ENCODE results near the gene TPGS1. TPM values are rescaled to one million over a fixed set of nuclear protein-coding genes. Genes with fewer than 3 reads are reported as not detected.
"Not testable (repeated sequence)": the region's sequence is repeated elsewhere in the genome, so short reads cannot be mapped to it uniquely, and the experiment has no call there.

Gene TPGS1
- total and polyA plus RNA-seq, 12 donors = 7.1 to 22.2 (median 10.2) TPM

DNA sequence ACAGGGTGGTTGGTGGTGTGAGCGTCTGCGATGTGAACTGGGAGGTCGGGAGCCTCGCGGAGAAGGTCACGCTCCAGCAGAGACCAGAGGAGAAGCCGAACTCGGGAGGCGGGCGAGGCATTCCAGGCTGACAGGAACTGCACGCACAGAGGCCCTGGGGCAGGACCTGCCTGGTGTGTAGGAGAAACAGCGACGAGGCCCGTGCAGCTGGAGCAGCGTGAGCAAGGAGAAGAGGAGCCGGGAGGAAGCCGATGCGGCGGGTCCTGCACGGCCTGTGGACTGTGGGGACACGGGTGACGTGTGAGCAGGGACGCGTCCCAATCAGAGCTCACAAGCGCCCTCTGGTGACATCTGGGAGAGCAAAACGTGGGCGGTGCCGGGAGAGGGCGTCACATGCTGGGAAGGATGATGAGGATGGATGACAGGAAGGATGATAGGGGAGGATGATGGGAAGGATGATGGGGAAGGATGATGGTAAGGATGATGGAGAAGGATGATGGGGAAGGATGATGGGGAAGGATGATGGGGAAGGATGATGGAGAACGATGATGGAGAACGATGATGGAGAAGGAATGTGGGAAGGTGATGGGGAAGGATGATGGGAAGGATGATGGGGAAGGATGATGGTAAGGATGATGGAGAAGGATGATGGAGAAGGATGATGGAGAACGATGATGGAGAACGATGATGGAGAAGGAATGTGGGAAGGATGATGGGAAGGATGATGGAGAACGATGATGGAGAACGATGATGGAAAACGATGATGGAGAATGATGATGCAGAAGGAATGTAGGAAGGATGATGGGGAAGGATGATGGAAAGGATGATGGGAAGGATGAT lies 27.1 kb upstream of the TPGS1 start:
- WGBS, 2 donors = 20 to 23% methylated on average over 36 of the region's 36 CpGs
- intact Hi-C loops (cut with DNase I) = loop anchor here in 6 of 10 donors (1.0 to 10.0 kb wide), 4 partner anchors 95 to 98 kb away; no protein-coding TSS in a partner anchor
- peak overlapping the region in 7 of 10 donors; percentile 4 to 49 (median 40) for H3K4me3 ChIP-seq

DNA sequence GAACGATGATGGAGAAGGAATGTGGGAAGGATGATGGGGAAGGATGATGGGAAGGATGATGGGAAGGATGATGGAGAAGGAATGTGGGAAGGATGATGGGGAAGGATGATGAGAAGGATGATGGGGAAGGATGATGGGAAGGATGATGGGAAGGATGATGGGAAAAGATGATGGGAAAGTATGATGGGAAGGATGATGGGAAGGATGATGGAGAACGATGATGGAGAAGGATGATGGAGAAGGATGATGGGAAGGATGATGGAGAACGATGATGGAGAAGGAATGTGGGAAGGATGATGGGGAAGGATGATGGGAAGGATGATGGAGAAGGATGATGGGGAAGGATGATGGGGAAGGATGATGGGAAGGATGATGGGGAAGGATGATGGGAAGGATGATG lies 26.2 kb upstream of the TPGS1 start:
- H3K9me3 ChIP-seq, H3K4me3 ChIP-seq, H3K27ac ChIP-seq, DNase-seq, H3K36me3 ChIP-seq, ATAC-seq: not testable (repeated sequence)
- intact Hi-C loops (cut with DNase I) = loop anchor here in 5 of 10 donors (2.0 to 10.0 kb wide), 3 partner anchors 96 to 99 kb away; no protein-coding TSS in a partner anchor
- WGBS, 2 donors = 97 to 100% methylated on average over 3 of the region's 3 CpGs
- peaks cover 0 to 30% (median 18%) of the 10 kb centered on the region in 7 donors for H3K27me3 ChIP-seq
- H3K4me1 ChIP-seq = peaks cover 0 to 11% (median 6%) of the 10 kb centered on the region in 9 donors

More for the DNA sequence above, 27.1 kb upstream of the TPGS1 start:
- peaks cover 0 to 21% (median 11%) of the 10 kb centered on the region in 7 donors for H3K27me3 ChIP-seq
- peaks cover 0 to 9% (median 4%) of the 10 kb centered on the region in 9 donors for H3K4me1 ChIP-seq
- TF ChIP-seq, protein P1, sequence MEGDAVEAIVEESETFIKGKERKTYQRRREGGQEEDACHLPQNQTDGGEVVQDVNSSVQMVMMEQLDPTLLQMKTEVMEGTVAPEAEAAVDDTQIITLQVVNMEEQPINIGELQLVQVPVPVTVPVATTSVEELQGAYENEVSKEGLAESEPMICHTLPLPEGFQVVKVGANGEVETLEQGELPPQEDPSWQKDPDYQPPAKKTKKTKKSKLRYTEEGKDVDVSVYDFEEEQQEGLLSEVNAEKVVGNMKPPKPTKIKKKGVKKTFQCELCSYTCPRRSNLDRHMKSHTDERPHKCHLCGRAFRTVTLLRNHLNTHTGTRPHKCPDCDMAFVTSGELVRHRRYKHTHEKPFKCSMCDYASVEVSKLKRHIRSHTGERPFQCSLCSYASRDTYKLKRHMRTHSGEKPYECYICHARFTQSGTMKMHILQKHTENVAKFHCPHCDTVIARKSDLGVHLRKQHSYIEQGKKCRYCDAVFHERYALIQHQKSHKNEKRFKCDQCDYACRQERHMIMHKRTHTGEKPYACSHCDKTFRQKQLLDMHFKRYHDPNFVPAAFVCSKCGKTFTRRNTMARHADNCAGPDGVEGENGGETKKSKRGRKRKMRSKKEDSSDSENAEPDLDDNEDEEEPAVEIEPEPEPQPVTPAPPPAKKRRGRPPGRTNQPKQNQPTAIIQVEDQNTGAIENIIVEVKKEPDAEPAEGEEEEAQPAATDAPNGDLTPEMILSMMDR (IDR thresholded peaks at IDR 0.05) = peak; percentile 51 to 84 (median 77)
- DNase-seq (peak; percentile 84 to 89), ATAC-seq (peak; percentile 86 to 98 (median 94))
- H3K27ac ChIP-seq = peak overlapping the region in 6 of 10 donors; percentile 27 to 73 (median 68)
- H3K9me3 ChIP-seq = no peaks in the 10 kb centered on the region
- H3K36me3 ChIP-seq = no peaks in the 10 kb centered on the region

DNA sequence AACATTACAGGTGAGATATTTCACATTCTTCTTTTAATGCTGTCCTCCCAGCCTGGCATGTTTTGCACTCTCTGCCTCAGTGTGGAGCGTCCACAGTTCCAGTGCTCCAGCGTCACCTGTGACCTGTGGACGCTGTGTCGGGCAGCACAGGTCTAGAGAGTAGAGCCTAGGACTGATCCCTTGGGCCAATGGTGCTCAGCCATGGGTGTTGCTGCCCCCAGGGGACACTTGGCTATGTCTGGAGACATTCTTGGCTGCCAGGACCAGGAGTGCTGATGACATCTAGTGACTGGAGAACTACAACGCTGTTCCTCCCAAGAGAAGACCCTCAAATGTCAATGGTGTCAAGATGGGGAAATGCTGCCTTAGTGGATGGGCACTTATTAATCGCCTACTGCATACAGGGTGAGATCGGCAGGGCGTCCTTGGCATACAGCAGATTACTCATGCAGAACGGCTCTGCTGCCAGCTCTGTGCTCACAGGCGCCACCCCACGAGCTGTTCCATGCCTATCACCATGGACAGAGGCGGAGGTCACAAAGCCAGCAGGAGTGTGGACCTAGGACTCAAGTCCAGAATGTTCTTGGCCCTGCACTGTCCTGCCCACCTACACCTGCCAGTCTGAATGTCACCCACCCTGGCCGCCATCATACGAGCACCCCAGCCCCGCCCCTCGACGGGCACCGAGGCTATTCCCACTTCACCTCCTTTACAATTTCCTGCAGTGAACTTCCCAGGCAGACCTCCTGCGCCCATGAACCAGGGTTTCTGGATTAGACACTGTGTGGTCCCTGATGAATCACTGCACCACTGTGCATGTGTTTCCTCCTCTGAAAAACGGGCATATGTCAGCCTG lies 24.9 kb upstream of the TPGS1 start:
- Histone ChIP-seq H3K36me3 (no peaks in the 10 kb centered on the region), H3K4me1 (peaks cover 0 to 14% (median 6%) of the 10 kb centered on the region in 9 donors), H3K27me3 (peaks cover 0 to 36% (median 23%) of the 10 kb centered on the region in 7 donors), H3K9me3 (no peaks in the 10 kb centered on the region), H3K27ac (no peak overlapping the region), H3K4me3 (no peak overlapping the region)
- 50 to 52% methylated on average over 20 of the region's 20 CpGs for WGBS, 2 donors
- DNase-seq = no peak
- intact Hi-C loops (cut with DNase I) = loop anchor here in 3 of 10 donors (5.0 to 10.0 kb wide), 2 partner anchors 98 to 100 kb away; no protein-coding TSS in a partner anchor
- TF ChIP-seq, protein P1 (IDR thresholded peaks at IDR 0.05) = no peak
- no peak for ATAC-seq

DNA sequence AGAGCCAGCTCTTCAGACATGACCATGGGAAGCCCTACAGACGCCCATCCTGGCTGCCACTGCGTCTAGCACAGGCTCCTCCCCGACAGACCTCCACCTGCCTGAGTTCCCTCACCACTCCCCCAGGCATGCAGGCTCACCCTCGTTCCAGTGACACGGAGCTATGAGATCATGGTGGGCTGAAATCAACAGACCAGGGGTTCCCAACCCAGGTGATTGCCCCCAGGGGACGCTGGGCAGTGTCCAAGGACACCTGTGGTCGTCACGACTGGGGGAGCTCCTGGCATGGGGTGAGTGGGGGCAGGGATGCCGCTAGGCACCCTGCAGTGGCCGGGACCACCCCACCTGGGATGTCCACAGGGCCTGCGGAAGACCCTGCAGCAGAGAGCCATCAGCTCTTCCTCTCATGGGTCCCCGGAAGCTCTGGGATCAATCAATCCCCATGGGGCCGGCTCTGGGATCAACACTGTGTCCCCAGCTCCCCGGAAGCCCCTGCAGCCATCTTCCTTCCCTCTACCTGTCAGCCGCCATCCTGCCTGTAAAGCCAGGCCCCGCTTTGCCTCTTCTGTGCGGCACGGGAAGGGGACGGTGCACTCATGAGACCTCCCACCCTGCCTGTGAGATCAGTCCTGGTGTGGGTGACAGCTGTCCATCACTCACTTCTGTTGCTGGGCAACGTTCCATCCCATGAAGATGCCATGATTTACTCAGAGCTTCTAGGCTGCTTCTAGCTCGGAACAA lies 23.8 kb upstream of the TPGS1 start:
- intact Hi-C loops (cut with DNase I) = loop anchor here in 3 of 10 donors (5.0 to 10.0 kb wide), 2 partner anchors 99 to 101 kb away; no protein-coding TSS in a partner anchor
- ATAC-seq (no peak), DNase-seq (no peak)
- TF ChIP-seq, protein P1 (IDR thresholded peaks at IDR 0.05) = no peak
- Histone ChIP-seq H3K27ac (no peak overlapping the region), H3K36me3 (no peaks in the 10 kb centered on the region), H3K27me3 (peaks cover 0 to 36% (median 23%) of the 10 kb centered on the region in 7 donors), H3K4me1 (peaks cover 0 to 18% (median 6%) of the 10 kb centered on the region in 9 donors), H3K4me3 (no peak overlapping the region), H3K9me3 (no peaks in the 10 kb centered on the region)
- WGBS, 2 donors = 54 to 56% methylated on average over 21 of the region's 21 CpGs

Measured in heart right ventricle (tissue), 16 donors.